IMR-90 (cell line): ENCODE data around the gene UNC13C. TPM values are rescaled to one million over a fixed set of nuclear protein-coding genes. Genes with fewer than 3 reads are reported as not detected.

Source experiments
- ATAC-seq: fragments of 200-7000 bp; cut with Tn5 transposase; 2 replicates; pipeline ENCODE4 v1.9.1; 2020; ENCODE audit warnings: low read depth, mild to moderate bottlenecking, moderate library complexity
- BruUV-seq: library from RNA; stranded (reverse); fragments of 400-500 nt; replicated peaks from 2 replicates; lab custom pipeline; 2021; lab: Mats Ljungman, UMichigan
- CTCF ChIA-PET: fragments of 300-600 bp; formaldehyde crosslinking; extraction: SDS; loops from one replicate; lab custom pipeline; 2021; ENCODE audit warnings: antibody characterized with exemption; lab: Yijun Ruan, JAX
- POLR2A ChIA-PET: fragments of 300-600 bp; sonication (Branson Sonifier 250); formaldehyde crosslinking; loops from one replicate; lab custom pipeline; 2022; ENCODE audit warnings: antibody characterized with exemption; ENCODE audit not compliant: unreplicated experiment; lab: Charles Lee
- DNase-seq: peaks from one replicate; pipeline ENCODE4 v3.0.0; 2013
- H2AFZ ChIP-seq: replicated peaks from 2 replicates; pipeline ENCODE3; 2013; ENCODE audit warnings: low read length, mild to moderate bottlenecking; ENCODE audit not compliant: poor library complexity
- H2AK5ac ChIP-seq: 2 replicates; pipeline ENCODE4 v1.6.1; 2013; ENCODE audit warnings: low read depth, low read length, inconsistent platforms
- H2AK9ac ChIP-seq: replicated peaks from 2 replicates; pipeline ENCODE3; 2013; ENCODE audit warnings: mild to moderate bottlenecking, low read depth, low read length, moderate library complexity; ENCODE audit not compliant: poor library complexity
- H2BK120ac ChIP-seq: 2 replicates; pipeline ENCODE4 v1.6.1; 2013; ENCODE audit warnings: low read depth, low read length, inconsistent platforms
- H2BK15ac ChIP-seq: 3 replicates; pipeline ENCODE4 v1.6.1; 2013; ENCODE audit warnings: low read depth, low read length, inconsistent platforms
- H2BK20ac ChIP-seq: 2 replicates; pipeline ENCODE4 v1.6.1; 2013; ENCODE audit warnings: low read depth, mild to moderate bottlenecking, inconsistent platforms, low read length, moderate library complexity
- H2BK5ac ChIP-seq: 2 replicates; pipeline ENCODE4 v1.6.1; 2013; ENCODE audit warnings: mild to moderate bottlenecking, low read depth, low read length, inconsistent platforms; ENCODE audit not compliant: poor library complexity, severe bottlenecking
- H3K14ac ChIP-seq: replicated peaks from 2 replicates; pipeline ENCODE4 v1.6.1; 2013; ENCODE audit warnings: low read depth, low read length, inconsistent platforms
- H3K18ac ChIP-seq: 2 replicates; pipeline ENCODE4 v1.6.1; 2013; ENCODE audit warnings: low read depth, low read length, control low read depth
- H3K23ac ChIP-seq: 2 replicates; pipeline ENCODE4 v1.6.1; 2013; ENCODE audit warnings: low read depth, low read length, inconsistent platforms
- H3K27ac ChIP-seq: 2 replicates; pipeline ENCODE4 v1.5.1; 2013; ENCODE audit warnings: mild to moderate bottlenecking, control low read depth, low read length; ENCODE audit not compliant: insufficient read depth
- H3K27me3 ChIP-seq: 2 replicates; pipeline ENCODE4 v1.6.1; 2013; ENCODE audit warnings: low read length; ENCODE audit not compliant: control insufficient read depth, insufficient read depth
- H3K36me3 ChIP-seq: 2 replicates; pipeline ENCODE4 v1.6.1; 2013; ENCODE audit warnings: low read length, mixed read lengths; ENCODE audit not compliant: control insufficient read depth, insufficient read depth
- H3K4ac ChIP-seq: 2 replicates; pipeline ENCODE4 v1.6.1; 2013; ENCODE audit warnings: low read depth, low read length, inconsistent platforms
- H3K4me1 ChIP-seq: 2 replicates; pipeline ENCODE4 v1.6.1; 2013; ENCODE audit warnings: low read length, mixed read lengths; ENCODE audit not compliant: control insufficient read depth, insufficient read depth
- H3K4me2 ChIP-seq: 2 replicates; pipeline ENCODE4 v1.6.1; 2013; ENCODE audit warnings: low read depth, mild to moderate bottlenecking, control low read depth, low read length, moderate library complexity
- H3K4me3 ChIP-seq: 2 replicates; pipeline ENCODE4 v1.5.1; 2013; ENCODE audit warnings: low read depth, mild to moderate bottlenecking, control low read depth, low read length, moderate library complexity; ENCODE audit not compliant: insufficient read depth
- H3K56ac ChIP-seq: 2 replicates; pipeline ENCODE4 v1.6.1; 2013; ENCODE audit warnings: low read length, inconsistent platforms; ENCODE audit not compliant: insufficient read depth; ENCODE audit errors: extremely low read depth
- H3K79me1 ChIP-seq, 2 experiments: 2 replicates each; pipeline ENCODE4 v1.6.1; 2013; ENCODE audit warnings: low read length in 2 of 2, inconsistent platforms in 1 of 2, low read depth in 1 of 2
- H3K9ac ChIP-seq: 2 replicates; pipeline ENCODE4 v1.6.1; 2013; ENCODE audit warnings: low read depth, low read length, control low read depth
- H3K9me1 ChIP-seq: 2 replicates; pipeline ENCODE4 v1.6.1; 2013; ENCODE audit warnings: low read length, inconsistent platforms; ENCODE audit not compliant: insufficient read depth
- H3K9me3 ChIP-seq: 2 replicates; pipeline ENCODE4 v1.6.1; 2013; ENCODE audit warnings: low read length; ENCODE audit not compliant: control insufficient read depth, insufficient read depth
- H4K20me1 ChIP-seq: 2 replicates; pipeline ENCODE4 v1.6.1; 2013; ENCODE audit warnings: low read length, inconsistent platforms; ENCODE audit not compliant: insufficient read depth
- H4K5ac ChIP-seq: 2 replicates; pipeline ENCODE4 v1.6.1; 2013; ENCODE audit warnings: mild to moderate bottlenecking, low read depth, low read length, control low read depth
- H4K8ac ChIP-seq, 2 experiments: 2 replicates each; pipeline ENCODE4 v1.6.1; 2013; ENCODE audit warnings: low read depth in 2 of 2, low read length in 2 of 2, control low read depth in 1 of 2, inconsistent platforms in 1 of 2
- H4K91ac ChIP-seq: 2 replicates; pipeline ENCODE4 v1.6.1; 2013; ENCODE audit warnings: low read depth, low read length, inconsistent platforms; ENCODE audit not compliant: insufficient read depth
- CHD1 ChIP-seq: IDR thresholded peaks from 2 replicates; pipeline ENCODE4 v1.6.1; 2012; ENCODE audit warnings: low read depth, low read length, improper control_type of control experiment
- MXI1 ChIP-seq: IDR thresholded peaks from 2 replicates; pipeline ENCODE4 v1.6.1; 2012; ENCODE audit warnings: low read depth, mild to moderate bottlenecking, low read length, moderate library complexity, borderline replicate concordance
- RFX5 ChIP-seq: IDR thresholded peaks from 2 replicates; pipeline ENCODE4 v1.8.0; 2012; ENCODE audit warnings: low read depth, mild to moderate bottlenecking, low read length, moderate library complexity
- WGBS, 2 experiments: methylation state at CpG; one replicate each; pipeline versions ENCODE4 v1.1.5 to v1.1.7; 2013; ENCODE audit warnings: missing lambda C conversion rate in 2 of 2; ENCODE audit not compliant: insufficient read length in 1 of 2; ENCODE audit errors: extremely low coverage in 2 of 2; 5-methylcytosine and 5-hydroxymethylcytosine counted together
- dilution Hi-C: fragments of 300-500 bp; cut with HindIII; formaldehyde crosslinking; loops from one replicate; pipeline ENCODE4 v1.14.3; 2018; ENCODE audit warnings: low sequenced_read_pairs; ENCODE audit not compliant: unreplicated experiment
- in situ Hi-C: fragments of 300-500 bp; cut with MboI; formaldehyde crosslinking; loops from 3 replicates; pipeline ENCODE4 v1.14.3; 2019; ENCODE audit warnings: low sequenced_read_pairs, inconsistent platforms, mixed read lengths
- intact Hi-C: fragments of 100-400 bp; cut with micrococcal nuclease; formaldehyde crosslinking; loops from 2 replicates; pipeline ENCODE4 v1.10.0; 2022
- polyA plus RNA-seq, 3 experiments: library from polyadenylated mRNA; depleted of rRNA; stranded (reverse); fragments of >200 nt; gene quantifications; 2 replicates each; pipeline ENCODE4 v1.2.3, GENCODE V29; 2012; ENCODE audit warnings: low replicate concordance in 1 of 3
- total RNA-seq: library from RNA; depleted of rRNA; stranded (reverse); fragments of >200 nt; gene quantifications from 2 replicates; pipeline ENCODE4 v1.2.3, GENCODE V29; 2012

The UNC13C gene
- total and polyA plus RNA-seq, 2 of the 4 experiments (the other 2 are of a cell fraction) = not detected

DNA sequence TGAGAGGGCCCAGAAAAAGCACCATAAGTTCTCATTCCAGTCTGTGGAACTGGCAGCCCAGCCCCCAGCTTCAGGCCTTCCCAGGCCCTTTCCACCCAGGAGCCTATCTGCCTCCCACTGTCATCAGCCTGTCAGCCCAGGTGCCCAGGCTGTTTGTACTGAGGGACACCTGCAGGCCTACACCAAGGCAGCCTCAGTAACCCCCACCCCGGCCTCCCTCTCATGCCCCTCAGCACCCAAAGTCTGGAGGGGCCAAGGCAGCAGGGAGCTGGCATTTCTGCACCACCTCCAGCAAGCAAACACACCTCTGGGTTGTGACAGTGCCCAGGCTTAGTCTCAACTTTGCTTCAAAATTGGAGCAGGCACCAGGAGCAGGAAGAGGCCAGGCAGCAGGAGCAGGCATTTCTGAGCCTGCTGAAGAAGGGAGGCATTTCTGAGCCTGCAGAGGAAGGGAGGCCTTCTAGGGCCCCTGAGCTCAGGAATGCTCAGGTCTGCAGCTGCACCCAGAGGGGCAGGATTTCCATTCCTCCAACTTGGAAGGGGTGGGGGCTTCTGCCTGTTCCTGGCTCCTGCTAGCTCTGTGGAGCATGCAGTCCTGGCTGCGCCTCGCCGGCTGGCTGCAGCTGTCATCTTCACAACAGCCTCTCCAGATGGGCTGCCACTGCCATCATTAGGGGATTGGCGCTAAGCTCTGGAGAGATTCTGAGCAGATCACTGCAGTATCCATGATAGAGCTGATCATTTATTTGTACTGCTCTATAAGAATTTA, 396.1 kb downstream of the UNC13C start:
- no CpG with 5 or more reads among the region's 5 CpGs for WGBS, 2 experiments
- Histone ChIP-seq H4K91ac (no peak overlapping the region), H3K9me1 (no peaks in the 10 kb centered on the region), H3K23ac (no peak overlapping the region), H2BK5ac (no peak overlapping the region), H2BK15ac (no peak overlapping the region), H3K4me3 (no peak overlapping the region), H2BK120ac (no peak overlapping the region), H3K9ac (no peak overlapping the region), H2BK20ac (no peak overlapping the region), H4K20me1 (no peaks in the 10 kb centered on the region), H3K79me1 (no peaks in the 10 kb centered on the region), H3K14ac (no peak overlapping the region), H2AK5ac (no peak overlapping the region), H3K56ac (no peak overlapping the region), H2AK9ac (no peak overlapping the region), H3K36me3 (no peaks in the 10 kb centered on the region), H3K4me2 (no peak overlapping the region), H3K27me3 (no peaks in the 10 kb centered on the region), H3K4me1 (no peaks in the 10 kb centered on the region), H3K27ac (no peak overlapping the region), H3K4ac (no peak overlapping the region), H2AFZ (no peak overlapping the region), H3K18ac (no peak overlapping the region), H4K8ac (no peak overlapping the region), H3K9me3 (peaks cover 11% of the 10 kb centered on the region), H4K5ac (no peak overlapping the region)
- in situ Hi-C loops = no loop called here
- no peak for TF ChIP-seq RFX5
- TF ChIP-seq MXI1 = no peak
- TF ChIP-seq CHD1 = no peak
- ChIA-PET CTCF (no interaction called here), POLR2A (no interaction called here)
- BruUV-seq = no TSS peak
- no peak for ATAC-seq
- intact Hi-C loops = no loop called here
- no peak for DNase-seq
- dilution Hi-C loops = no loop called here
